T-helper 17 cell (primary cell): ENCODE measurements around the gene MID1IP1. TPM values are rescaled to one million over a fixed set of nuclear protein-coding genes. Genes with fewer than 3 reads are reported as not detected.

Experiments
- ATAC-seq: fragments of 150-1000 bp; cut with Tn5 transposase; 2 replicates; pipeline ENCODE4 v1.10.0; 2021; ENCODE audit warnings: mild to moderate bottlenecking, moderate library complexity
- DNase-seq, 3 donors: peaks; one replicate each; pipeline versions ENCODE4 v3.0.0 to v3.0.0-alpha.2; 2020 to 2021
- H3K9me3 ChIP-seq: one replicate; pipeline ENCODE4 v1.7.0; 2013; ENCODE audit warnings: low read length, mild to moderate bottlenecking; ENCODE audit not compliant: control insufficient read depth, poor library complexity, severe bottlenecking
- H3K27ac Mint-ChIP-seq: one replicate; pipeline ENCODE4 v1.8.0; 2022; ENCODE audit warnings: mild to moderate bottlenecking, moderate library complexity, mixed read lengths
- H3K27me3 Mint-ChIP-seq: one replicate; pipeline ENCODE4 v1.8.0; 2022; ENCODE audit warnings: mixed read lengths
- H3K36me3 Mint-ChIP-seq: one replicate; pipeline ENCODE4 v1.8.0; 2022; ENCODE audit warnings: low read depth, mixed read lengths
- H3K4me1 Mint-ChIP-seq: one replicate; pipeline ENCODE4 v1.8.0; 2022; ENCODE audit warnings: mild to moderate bottlenecking, mixed read lengths
- H3K4me3 Mint-ChIP-seq: one replicate; pipeline ENCODE4 v1.8.0; 2022; ENCODE audit warnings: mild to moderate bottlenecking, moderate library complexity, mixed read lengths
- total RNA-seq, 4 donors: library from RNA in 2 of 4; stranded (reverse) in 2 of 4; gene quantifications; one replicate each; pipeline ENCODE4 v1.2.3 and lab custom pipeline; 2022 to 2026

Gene MID1IP1
- total RNA-seq, 2 donors from 2014 or later: 33.0 to 43.5 TPM

GRCh38 chrX:38831949-38832348, 30.7 kb downstream of the MID1IP1 start:
- H3K36me3 Mint-ChIP-seq: no peaks in the 10 kb centered on the region
- H3K27ac Mint-ChIP-seq: no peak overlapping the region
- DNase-seq (no peak), ATAC-seq (no peak)
- no peaks in the 10 kb centered on the region for H3K27me3 Mint-ChIP-seq
- no peak overlapping the region for H3K4me3 Mint-ChIP-seq
- H3K4me1 Mint-ChIP-seq: no peaks in the 10 kb centered on the region
- no peaks in the 10 kb centered on the region for H3K9me3 ChIP-seq

GRCh38 chrX:38837389-38837788, 36.1 kb downstream of the MID1IP1 start:
- H3K36me3 Mint-ChIP-seq: no peaks in the 10 kb centered on the region
- H3K9me3 ChIP-seq: no peaks in the 10 kb centered on the region
- H3K4me1 Mint-ChIP-seq: no peaks in the 10 kb centered on the region
- H3K27me3 Mint-ChIP-seq: no peaks in the 10 kb centered on the region
- H3K4me3 Mint-ChIP-seq: no peak overlapping the region
- ATAC-seq (no peak), DNase-seq (no peak)
- H3K27ac Mint-ChIP-seq: no peak overlapping the region

- Mint-ChIP-seq H3K27me3 (no peaks in the 10 kb centered on the region), H3K4me3 (no peak overlapping the region), H3K27ac (no peak overlapping the region), H3K36me3 (no peaks in the 10 kb centered on the region), H3K4me1 (no peaks in the 10 kb centered on the region)
- no peaks in the 10 kb centered on the region for H3K9me3 ChIP-seq
- ATAC-seq: no peak
- DNase-seq: no peak
Measured at GRCh38 chrX:38839277-38839676, 38.0 kb downstream of the MID1IP1 start.

GRCh38 chrX:38839944-38840343, 38.7 kb downstream of the MID1IP1 start:
- Mint-ChIP-seq H3K27me3 (no peaks in the 10 kb centered on the region), H3K27ac (no peak overlapping the region), H3K4me3 (no peak overlapping the region), H3K36me3 (no peaks in the 10 kb centered on the region), H3K4me1 (no peaks in the 10 kb centered on the region)
- DNase-seq (no peak), ATAC-seq (no peak)
- H3K9me3 ChIP-seq: no peaks in the 10 kb centered on the region

- no peaks in the 10 kb centered on the region for H3K27me3 Mint-ChIP-seq
- H3K4me1 Mint-ChIP-seq: peaks cover 2% of the 10 kb centered on the region
- DNase-seq (no peak), ATAC-seq (no peak)
- no peak overlapping the region for H3K27ac Mint-ChIP-seq
- no peaks in the 10 kb centered on the region for H3K9me3 ChIP-seq
- H3K4me3 Mint-ChIP-seq: no peak overlapping the region
- no peaks in the 10 kb centered on the region for H3K36me3 Mint-ChIP-seq
Measured at GRCh38 chrX:38841750-38842149, 40.5 kb downstream of the MID1IP1 start.

- ATAC-seq (no peak), DNase-seq (no peak)
- H3K4me1 Mint-ChIP-seq: peaks cover 2% of the 10 kb centered on the region
- H3K4me3 Mint-ChIP-seq: no peak overlapping the region
- no peaks in the 10 kb centered on the region for H3K27me3 Mint-ChIP-seq
- H3K36me3 Mint-ChIP-seq: no peaks in the 10 kb centered on the region
- H3K9me3 ChIP-seq: no peaks in the 10 kb centered on the region
- no peak overlapping the region for H3K27ac Mint-ChIP-seq
Measured at GRCh38 chrX:38845426-38845825, 44.2 kb downstream of the MID1IP1 start.

GRCh38 chrX:38847206-38847902, 46.1 kb downstream of the MID1IP1 start:
- H3K4me3 Mint-ChIP-seq: no peak overlapping the region
- no peaks in the 10 kb centered on the region for H3K27me3 Mint-ChIP-seq
- DNase-seq: no peak
- no peak for ATAC-seq
- H3K27ac Mint-ChIP-seq: no peak overlapping the region
- H3K36me3 Mint-ChIP-seq: no peaks in the 10 kb centered on the region
- no peaks in the 10 kb centered on the region for H3K9me3 ChIP-seq
- H3K4me1 Mint-ChIP-seq: peaks cover 2% of the 10 kb centered on the region

GRCh38 chrX:38847903-38848230, 46.6 kb downstream of the MID1IP1 start:
- no peak overlapping the region for H3K27ac Mint-ChIP-seq
- H3K4me3 Mint-ChIP-seq: no peak overlapping the region
- no peaks in the 10 kb centered on the region for H3K36me3 Mint-ChIP-seq
- peaks cover 2% of the 10 kb centered on the region for H3K4me1 Mint-ChIP-seq
- H3K27me3 Mint-ChIP-seq: no peaks in the 10 kb centered on the region
- no peak for DNase-seq
- no peak for ATAC-seq
- no peaks in the 10 kb centered on the region for H3K9me3 ChIP-seq

GRCh38 chrX:38848671-38849455, 47.6 kb downstream of the MID1IP1 start:
- Mint-ChIP-seq H3K27ac (no peak overlapping the region), H3K36me3 (no peaks in the 10 kb centered on the region), H3K4me1 (peaks cover 2% of the 10 kb centered on the region), H3K27me3 (no peaks in the 10 kb centered on the region), H3K4me3 (no peak overlapping the region)
- no peaks in the 10 kb centered on the region for H3K9me3 ChIP-seq
- ATAC-seq (no peak), DNase-seq (no peak)

GRCh38 chrX:38850807-38851544, 49.7 kb downstream of the MID1IP1 start:
- H3K4me1 Mint-ChIP-seq: peaks cover under 1% of the 10 kb centered on the region

GRCh38 chrX:38854305-38854704, 53.0 kb downstream of the MID1IP1 start:
- no peak overlapping the region for H3K27ac Mint-ChIP-seq

More at GRCh38 chrX:38850807-38851544, 49.7 kb downstream of the MID1IP1 start:
- DNase-seq: no peak
- ATAC-seq: no peak
- Mint-ChIP-seq H3K4me3 (no peak overlapping the region), H3K27me3 (no peaks in the 10 kb centered on the region), H3K27ac (no peak overlapping the region), H3K36me3 (no peaks in the 10 kb centered on the region)
- no peaks in the 10 kb centered on the region for H3K9me3 ChIP-seq

More at GRCh38 chrX:38854305-38854704, 53.0 kb downstream of the MID1IP1 start:
- ATAC-seq: no peak
- Mint-ChIP-seq H3K36me3 (no peaks in the 10 kb centered on the region), H3K4me3 (no peak overlapping the region), H3K27me3 (no peaks in the 10 kb centered on the region), H3K4me1 (no peaks in the 10 kb centered on the region)
- no peak for DNase-seq
- no peaks in the 10 kb centered on the region for H3K9me3 ChIP-seq
